Thyroid gland (tissue), 4 donors: Measurements from ENCODE around the gene AP2M1.

Experiments
- POLR2A ChIP-seq, 2 donors: fragments of 450-650 bp; IDR thresholded peaks; one replicate each; pipeline ENCODE4 v1.6.1; 2017; ENCODE audit warnings: antibody characterized with exemption in 2 of 2, mild to moderate bottlenecking in 2 of 2, moderate library complexity in 1 of 2
- TF ChIP-seq, protein P1 (sequence below), 6 experiments: fragments of 200-600 bp in 3 of 6; fragments of 450-650 bp in 3 of 6; sonication (generic) in 3 of 6; IDR thresholded peaks; one replicate each; pipeline ENCODE4 v1.5.1; 2016 to 2019; ENCODE audit warnings: antibody characterized with exemption in 6 of 6, mild to moderate bottlenecking in 2 of 6, inconsistent platforms in 1 of 6, moderate library complexity in 1 of 6

- TF ChIP-seq POLR2A (IDR thresholded peaks at IDR 0.05): no peak
- TF ChIP-seq, protein P1, sequence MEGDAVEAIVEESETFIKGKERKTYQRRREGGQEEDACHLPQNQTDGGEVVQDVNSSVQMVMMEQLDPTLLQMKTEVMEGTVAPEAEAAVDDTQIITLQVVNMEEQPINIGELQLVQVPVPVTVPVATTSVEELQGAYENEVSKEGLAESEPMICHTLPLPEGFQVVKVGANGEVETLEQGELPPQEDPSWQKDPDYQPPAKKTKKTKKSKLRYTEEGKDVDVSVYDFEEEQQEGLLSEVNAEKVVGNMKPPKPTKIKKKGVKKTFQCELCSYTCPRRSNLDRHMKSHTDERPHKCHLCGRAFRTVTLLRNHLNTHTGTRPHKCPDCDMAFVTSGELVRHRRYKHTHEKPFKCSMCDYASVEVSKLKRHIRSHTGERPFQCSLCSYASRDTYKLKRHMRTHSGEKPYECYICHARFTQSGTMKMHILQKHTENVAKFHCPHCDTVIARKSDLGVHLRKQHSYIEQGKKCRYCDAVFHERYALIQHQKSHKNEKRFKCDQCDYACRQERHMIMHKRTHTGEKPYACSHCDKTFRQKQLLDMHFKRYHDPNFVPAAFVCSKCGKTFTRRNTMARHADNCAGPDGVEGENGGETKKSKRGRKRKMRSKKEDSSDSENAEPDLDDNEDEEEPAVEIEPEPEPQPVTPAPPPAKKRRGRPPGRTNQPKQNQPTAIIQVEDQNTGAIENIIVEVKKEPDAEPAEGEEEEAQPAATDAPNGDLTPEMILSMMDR (IDR thresholded peaks at IDR 0.05): no peak
These were observed 34.2 kb upstream of the AP2M1 start for GRCh38 chr3:184140436-184140835.
